ENCODE data around the gene DZANK1. TPM values are rescaled to one million over a fixed set of nuclear protein-coding genes. Genes with fewer than 3 reads are reported as not detected.

Gene DZANK1
- total and polyA plus RNA-seq, 2 of the 8 experiments (the other 6 are each of a cell fraction or from before 2014, with no cell fraction given): 8.0 to 9.9 TPM

GRCh38 chr20:18390201-18390600 lies 76.6 kb downstream of the DZANK1 start (continued):
- TF ChIP-seq CHD7 (IDR thresholded peaks at IDR 0.05; ENCODE audit: insufficient replicate concordance, low read length): no peak
- no peak for TF ChIP-seq SAP30 (IDR thresholded peaks at IDR 0.05; ENCODE audit: insufficient read depth, insufficient replicate concordance, low read length)
- no peak for TF ChIP-seq CHD1 (IDR thresholded peaks at IDR 0.05; ENCODE audit: low read depth, low read length)
- no peak for TF ChIP-seq CBX5 (IDR thresholded peaks at IDR 0.05; ENCODE audit: low read depth, low read length)
- TF ChIP-seq FOSL1 (IDR thresholded peaks at IDR 0.05; ENCODE audit: insufficient read depth, low read depth, low read length): no peak
- TF ChIP-seq BACH1 (IDR thresholded peaks at IDR 0.05; ENCODE audit: low read length): no peak
- no peak for TF ChIP-seq EZH2 (IDR thresholded peaks at IDR 0.05; ENCODE audit: low read depth, low read length, severe bottlenecking)
- no peak for TF ChIP-seq KDM5A (IDR thresholded peaks at IDR 0.05; ENCODE audit: low read length)
